ENCODE results near the gene ACTR1B. TPM values are rescaled to one million over a fixed set of nuclear protein-coding genes. Genes with fewer than 3 reads are reported as not detected.

The ACTR1B gene
- total RNA-seq, 2 experiments from 2014 or later, result 103 to 104 TPM

GRCh38 chr2:97663626-97663961, 250 bp downstream of the ACTR1B start:
- DNase-seq, result no peak
- no peaks in the 10 kb centered on the region for H3K27me3 Mint-ChIP-seq (ENCODE audit: low read depth)
- intact Hi-C loops (cut with micrococcal nuclease), result loop anchor here (5.0 kb wide), 2 partner anchors 789 to 1131 kb away; no protein-coding TSS in a partner anchor
- no peaks in the 10 kb centered on the region for H3K9me3 Mint-ChIP-seq
- H3K4me3 Mint-ChIP-seq, result peak overlapping the region; percentile 89
- peaks cover 12% of the 10 kb centered on the region for H3K36me3 Mint-ChIP-seq (ENCODE audit: low read depth)
- peak overlapping the region; percentile 98 for H3K27ac Mint-ChIP-seq
- peaks cover 31% of the 10 kb centered on the region for H3K4me1 Mint-ChIP-seq (ENCODE audit: low read depth)
- CTCF ChIA-PET, result interaction anchor here (1.0 to 4.5 kb wide), 12 partner anchors 12 to 770 kb away, joined by 3 to 56 read pairs (median 5); partner anchors contain the start of genes COX5B and ZAP70

GRCh38 chr2:97662895-97663625, 784 bp downstream of the ACTR1B start:
- peaks cover 31% of the 10 kb centered on the region for H3K4me1 Mint-ChIP-seq (ENCODE audit: low read depth)
- peak overlapping the region; percentile 89 for H3K4me3 Mint-ChIP-seq
- H3K27ac Mint-ChIP-seq, result peak overlapping the region; percentile 98
- DNase-seq, result peak; percentile 94
- no peaks in the 10 kb centered on the region for H3K9me3 Mint-ChIP-seq
- CTCF ChIA-PET, result interaction anchor here (1.0 to 4.5 kb wide), 10 partner anchors 10 to 770 kb away, joined by 3 to 23 read pairs (median 6); partner anchors contain the start of gene COX5B
- H3K27me3 Mint-ChIP-seq (ENCODE audit: low read depth), result no peaks in the 10 kb centered on the region
- intact Hi-C loops (cut with micrococcal nuclease), result loop anchor here (5.0 kb wide), 2 partner anchors 789 to 1131 kb away; no protein-coding TSS in a partner anchor
- peaks cover 15% of the 10 kb centered on the region for H3K36me3 Mint-ChIP-seq (ENCODE audit: low read depth)

DNA sequence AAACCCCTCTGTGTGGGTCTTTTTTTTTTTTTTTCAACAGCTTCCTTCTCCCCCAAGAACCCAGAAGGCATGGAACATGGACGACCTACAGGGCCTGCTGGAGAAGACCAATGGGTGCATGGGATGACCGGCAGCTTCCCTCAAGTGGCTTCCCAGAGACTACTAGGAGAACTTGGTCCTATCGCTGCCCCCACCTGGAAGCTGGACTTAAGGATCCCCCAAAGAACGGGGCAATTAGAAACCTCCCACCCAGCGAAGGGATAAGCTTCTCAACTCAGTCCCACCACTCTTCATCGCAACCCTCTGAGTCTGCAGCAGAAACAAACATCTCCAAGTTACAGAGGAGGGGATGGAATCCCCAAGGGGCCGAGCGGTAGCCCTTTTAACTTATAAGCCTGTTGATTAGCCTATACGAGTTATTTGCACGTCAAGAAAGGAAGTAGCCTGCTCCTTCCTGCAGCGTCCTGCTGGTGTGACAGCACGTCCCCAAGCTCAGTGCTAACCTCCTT, 1.4 kb downstream of the ACTR1B start:
- intact Hi-C loops (cut with micrococcal nuclease), result loop anchor here (5.0 kb wide), 2 partner anchors 790 to 1130 kb away; no protein-coding TSS in a partner anchor
- peak overlapping the region; percentile 98 for H3K27ac Mint-ChIP-seq

DNA sequence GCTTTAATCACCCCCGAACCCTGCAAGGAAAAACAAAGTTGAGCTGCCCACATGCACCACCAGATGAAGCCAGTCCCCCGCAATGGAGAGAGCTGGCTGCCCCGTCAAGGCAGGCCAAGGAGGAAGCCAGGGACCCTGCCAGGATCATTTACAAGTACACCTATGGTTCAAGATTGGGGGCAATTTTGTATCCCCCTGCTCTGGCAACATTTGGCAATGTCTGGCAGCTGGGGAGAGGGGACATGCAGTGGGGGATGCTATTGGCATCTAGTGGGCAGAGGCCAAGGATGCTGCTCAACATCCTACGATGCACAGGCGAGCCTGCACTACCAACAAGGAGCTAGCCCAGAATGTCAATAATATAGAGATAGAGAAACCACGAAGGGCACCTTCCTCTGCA, 1.9 kb downstream of the ACTR1B start:
- CTCF ChIA-PET, result interaction anchor here (0.6 to 4.5 kb wide), 8 partner anchors 10 to 818 kb away, joined by 3 to 23 read pairs (median 6); partner anchors contain the start of gene COX5B
- H3K4me3 Mint-ChIP-seq, result peak overlapping the region; percentile 89
- peaks cover 21% of the 10 kb centered on the region for H3K36me3 Mint-ChIP-seq (ENCODE audit: low read depth)
- H3K27ac Mint-ChIP-seq, result peak overlapping the region; percentile 98
- intact Hi-C loops (cut with micrococcal nuclease), result loop anchor here (5.0 kb wide), 2 partner anchors 790 to 1130 kb away; no protein-coding TSS in a partner anchor
- no peak for DNase-seq
- H3K27me3 Mint-ChIP-seq (ENCODE audit: low read depth), result no peaks in the 10 kb centered on the region
- peaks cover 31% of the 10 kb centered on the region for H3K4me1 Mint-ChIP-seq (ENCODE audit: low read depth)
- no peaks in the 10 kb centered on the region for H3K9me3 Mint-ChIP-seq

More for the DNA sequence above, 1.4 kb downstream of the ACTR1B start:
- Mint-ChIP-seq H3K27me3 (ENCODE audit: low read depth) (no peaks in the 10 kb centered on the region), H3K36me3 (ENCODE audit: low read depth) (peaks cover 19% of the 10 kb centered on the region), H3K9me3 (no peaks in the 10 kb centered on the region), H3K4me1 (ENCODE audit: low read depth) (peaks cover 31% of the 10 kb centered on the region), H3K4me3 (peak overlapping the region; percentile 89)
- CTCF ChIA-PET, result interaction anchor here (0.6 to 4.5 kb wide), 11 partner anchors 11 to 817 kb away, joined by 3 to 23 read pairs (median 6); partner anchors contain the start of gene COX5B
- DNase-seq, result no peak

DNA sequence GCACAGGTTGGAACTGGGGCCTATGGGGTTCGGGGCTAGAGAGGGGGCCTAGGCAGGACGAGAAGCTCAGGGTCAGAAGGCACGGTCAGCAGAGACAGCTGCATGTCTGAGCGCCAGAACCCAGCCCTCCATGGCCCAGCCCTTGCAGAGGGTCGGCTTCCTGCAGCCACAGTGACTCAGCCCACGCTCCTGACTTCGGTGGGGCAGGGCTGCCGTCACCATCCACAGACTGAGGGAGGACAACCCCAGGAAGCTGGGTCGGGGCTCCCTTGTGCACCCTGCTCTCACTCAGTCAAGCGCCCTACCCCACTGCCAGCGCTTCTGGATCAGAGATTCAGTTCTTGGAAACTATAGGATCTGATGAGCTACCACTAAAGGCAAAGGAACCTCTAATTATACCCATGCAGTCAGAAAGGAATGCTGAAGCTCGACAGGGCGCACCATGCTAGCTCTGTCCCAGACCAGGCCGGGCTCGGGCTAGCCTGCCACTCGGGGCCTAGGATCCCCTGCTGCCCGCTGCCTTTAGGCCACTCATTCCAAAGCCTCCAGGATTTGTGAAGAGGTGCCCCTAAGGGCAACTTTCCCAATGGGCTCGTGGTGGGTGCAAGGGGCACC, 3.0 kb downstream of the ACTR1B start:
- no peak for DNase-seq
- Mint-ChIP-seq H3K4me1 (ENCODE audit: low read depth) (peaks cover 31% of the 10 kb centered on the region), H3K9me3 (no peaks in the 10 kb centered on the region), H3K27me3 (ENCODE audit: low read depth) (no peaks in the 10 kb centered on the region), H3K36me3 (ENCODE audit: low read depth) (peaks cover 25% of the 10 kb centered on the region), H3K4me3 (no peak overlapping the region), H3K27ac (no peak overlapping the region)
- intact Hi-C loops (cut with micrococcal nuclease), result loop anchor here (5.0 kb wide), 2 partner anchors 791 to 1129 kb away; no protein-coding TSS in a partner anchor
- CTCF ChIA-PET, result interaction anchor here (1.3 to 4.5 kb wide), 4 partner anchors 10 to 70 kb away, joined by 5 to 23 read pairs (median 10); partner anchors contain the start of gene COX5B

- peaks cover 30% of the 10 kb centered on the region for H3K4me1 Mint-ChIP-seq (ENCODE audit: low read depth)
- DNase-seq, result no peak
- no peak overlapping the region for H3K27ac Mint-ChIP-seq
- no peak overlapping the region for H3K4me3 Mint-ChIP-seq
- no peaks in the 10 kb centered on the region for H3K9me3 Mint-ChIP-seq
- peaks cover 28% of the 10 kb centered on the region for H3K36me3 Mint-ChIP-seq (ENCODE audit: low read depth)
- H3K27me3 Mint-ChIP-seq (ENCODE audit: low read depth), result no peaks in the 10 kb centered on the region
- CTCF ChIA-PET, result interaction anchor here (0.6 to 4.5 kb wide), 5 partner anchors 9 to 69 kb away, joined by 3 to 23 read pairs (median 5); partner anchors contain the start of gene COX5B
- intact Hi-C loops (cut with micrococcal nuclease), result loop anchor here (5.0 kb wide), 2 partner anchors 792 to 1128 kb away; no protein-coding TSS in a partner anchor
Measured at GRCh38 chr2:97660044-97660774, 3.6 kb downstream of the ACTR1B start.

- H3K27me3 Mint-ChIP-seq (ENCODE audit: low read depth), result no peaks in the 10 kb centered on the region
- DNase-seq, result no peak
- peaks cover 34% of the 10 kb centered on the region for H3K36me3 Mint-ChIP-seq (ENCODE audit: low read depth)
- no peaks in the 10 kb centered on the region for H3K9me3 Mint-ChIP-seq
- H3K4me3 Mint-ChIP-seq, result no peak overlapping the region
- peaks cover 24% of the 10 kb centered on the region for H3K4me1 Mint-ChIP-seq (ENCODE audit: low read depth)
- CTCF ChIA-PET, result interaction anchor here (0.6 to 1.8 kb wide), 3 partner anchors 8 to 69 kb away, joined by 3 to 7 read pairs (median 4); no protein-coding TSS in a partner anchor
- intact Hi-C loops (cut with micrococcal nuclease), result loop anchor here (5.0 kb wide), 2 partner anchors 793 to 1127 kb away; no protein-coding TSS in a partner anchor
- H3K27ac Mint-ChIP-seq, result no peak overlapping the region
Measured at GRCh38 chr2:97659256-97660043, 4.4 kb downstream of the ACTR1B start.

DNA sequence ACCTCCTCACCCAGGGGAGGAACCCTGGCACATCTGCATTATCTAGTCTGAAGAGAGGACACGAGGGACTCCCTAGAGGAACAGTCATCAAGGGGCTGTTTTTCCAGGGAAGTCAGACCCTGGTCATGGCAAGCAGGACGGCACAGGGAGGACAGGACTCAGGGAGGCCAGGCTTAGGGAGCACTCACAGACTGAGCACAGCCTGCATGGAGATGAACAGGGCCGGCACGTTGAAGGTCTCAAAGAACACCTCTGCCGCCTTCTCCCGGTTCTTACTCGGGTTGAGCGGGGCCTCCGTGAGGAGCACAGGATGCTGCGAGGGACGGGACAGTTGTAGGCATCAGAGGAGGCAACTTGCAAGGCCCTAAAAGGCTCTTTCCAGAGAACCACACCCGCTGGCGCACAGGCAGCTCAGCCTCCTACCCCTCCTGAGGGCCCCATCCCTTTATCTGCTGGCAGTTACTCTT, 5.1 kb downstream of the ACTR1B start:
- H3K27me3 Mint-ChIP-seq (ENCODE audit: low read depth), result no peaks in the 10 kb centered on the region
- H3K9me3 Mint-ChIP-seq, result no peaks in the 10 kb centered on the region
- no peak overlapping the region for H3K27ac Mint-ChIP-seq
- DNase-seq, result no peak
- CTCF ChIA-PET, result no interaction called here
- intact Hi-C loops (cut with micrococcal nuclease), result no loop called here
- peaks cover 24% of the 10 kb centered on the region for H3K4me1 Mint-ChIP-seq (ENCODE audit: low read depth)
- H3K36me3 Mint-ChIP-seq (ENCODE audit: low read depth), result peaks cover 37% of the 10 kb centered on the region
- no peak overlapping the region for H3K4me3 Mint-ChIP-seq

- CTCF ChIA-PET, result interaction anchor here (2.1 kb wide), 1 partner anchor 40 kb away, joined by 5 read pairs; no protein-coding TSS in a partner anchor
- intact Hi-C loops (cut with micrococcal nuclease), result no loop called here
- H3K9me3 Mint-ChIP-seq, result no peaks in the 10 kb centered on the region
- no peak for DNase-seq
- H3K36me3 Mint-ChIP-seq (ENCODE audit: low read depth), result peaks cover 41% of the 10 kb centered on the region
- H3K27me3 Mint-ChIP-seq (ENCODE audit: low read depth), result no peaks in the 10 kb centered on the region
- peaks cover 24% of the 10 kb centered on the region for H3K4me1 Mint-ChIP-seq (ENCODE audit: low read depth)
- H3K4me3 Mint-ChIP-seq, result no peak overlapping the region
- H3K27ac Mint-ChIP-seq, result no peak overlapping the region
Measured at GRCh38 chr2:97657986-97658690, 5.7 kb downstream of the ACTR1B start.

- Mint-ChIP-seq H3K27ac (no peak overlapping the region), H3K4me1 (ENCODE audit: low read depth) (peaks cover 15% of the 10 kb centered on the region), H3K4me3 (no peak overlapping the region), H3K27me3 (ENCODE audit: low read depth) (no peaks in the 10 kb centered on the region), H3K9me3 (no peaks in the 10 kb centered on the region), H3K36me3 (ENCODE audit: low read depth) (peaks cover 37% of the 10 kb centered on the region)
- intact Hi-C loops (cut with micrococcal nuclease), result no loop called here
- CTCF ChIA-PET, result interaction anchor here (1.1 to 2.1 kb wide), 2 partner anchors 39 to 41 kb away, joined by 3 to 5 read pairs; no protein-coding TSS in a partner anchor
- no peak for DNase-seq
Measured at GRCh38 chr2:97656905-97657587, 6.8 kb downstream of the ACTR1B start.
